ENCODE results near the gene WIZ.

The WIZ gene

DNA sequence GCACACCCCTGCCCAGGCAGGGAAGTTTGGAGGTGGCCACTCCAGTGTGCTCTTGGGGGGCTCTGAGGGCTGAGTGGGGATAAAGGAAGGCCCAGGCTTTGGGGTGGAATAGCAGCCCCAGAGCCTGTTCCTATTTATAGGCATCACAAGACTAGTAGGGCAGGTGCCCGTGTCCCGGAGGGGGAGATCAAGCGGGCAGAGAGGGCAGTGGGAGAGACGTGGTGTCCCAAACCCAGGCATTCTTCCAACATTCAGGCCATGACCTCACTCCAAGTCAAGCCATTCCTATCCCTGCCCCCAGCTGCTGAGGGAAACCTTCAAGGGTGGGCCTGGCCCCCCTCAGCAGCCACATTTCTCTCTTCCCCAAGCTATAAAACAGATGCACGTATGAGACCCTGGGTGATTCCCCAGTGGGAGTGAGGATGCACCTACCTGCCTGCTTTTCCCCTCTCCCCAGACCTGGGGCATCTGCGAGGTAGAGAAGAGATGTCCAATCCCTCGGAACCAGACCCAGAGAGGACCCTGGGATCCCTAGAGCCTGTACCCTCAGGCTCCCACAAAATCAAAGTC is 3.9 kb downstream of the WIZ start:
- H3K9me3 ChIP-seq = no peaks in the 10 kb centered on the region
- H3K27me3 ChIP-seq = no peaks in the 10 kb centered on the region
- H3K4me3 ChIP-seq (ENCODE audit: low read depth, low read length) = no peak overlapping the region
- TF ChIP-seq, protein P1, sequence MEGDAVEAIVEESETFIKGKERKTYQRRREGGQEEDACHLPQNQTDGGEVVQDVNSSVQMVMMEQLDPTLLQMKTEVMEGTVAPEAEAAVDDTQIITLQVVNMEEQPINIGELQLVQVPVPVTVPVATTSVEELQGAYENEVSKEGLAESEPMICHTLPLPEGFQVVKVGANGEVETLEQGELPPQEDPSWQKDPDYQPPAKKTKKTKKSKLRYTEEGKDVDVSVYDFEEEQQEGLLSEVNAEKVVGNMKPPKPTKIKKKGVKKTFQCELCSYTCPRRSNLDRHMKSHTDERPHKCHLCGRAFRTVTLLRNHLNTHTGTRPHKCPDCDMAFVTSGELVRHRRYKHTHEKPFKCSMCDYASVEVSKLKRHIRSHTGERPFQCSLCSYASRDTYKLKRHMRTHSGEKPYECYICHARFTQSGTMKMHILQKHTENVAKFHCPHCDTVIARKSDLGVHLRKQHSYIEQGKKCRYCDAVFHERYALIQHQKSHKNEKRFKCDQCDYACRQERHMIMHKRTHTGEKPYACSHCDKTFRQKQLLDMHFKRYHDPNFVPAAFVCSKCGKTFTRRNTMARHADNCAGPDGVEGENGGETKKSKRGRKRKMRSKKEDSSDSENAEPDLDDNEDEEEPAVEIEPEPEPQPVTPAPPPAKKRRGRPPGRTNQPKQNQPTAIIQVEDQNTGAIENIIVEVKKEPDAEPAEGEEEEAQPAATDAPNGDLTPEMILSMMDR (IDR thresholded peaks at IDR 0.05; ENCODE audit: low read depth, low read length) = no peak
- H3K4me1 ChIP-seq = peaks cover 4% of the 10 kb centered on the region
- no peaks in the 10 kb centered on the region for H3K36me3 ChIP-seq
- DNase-seq = no peak

DNA sequence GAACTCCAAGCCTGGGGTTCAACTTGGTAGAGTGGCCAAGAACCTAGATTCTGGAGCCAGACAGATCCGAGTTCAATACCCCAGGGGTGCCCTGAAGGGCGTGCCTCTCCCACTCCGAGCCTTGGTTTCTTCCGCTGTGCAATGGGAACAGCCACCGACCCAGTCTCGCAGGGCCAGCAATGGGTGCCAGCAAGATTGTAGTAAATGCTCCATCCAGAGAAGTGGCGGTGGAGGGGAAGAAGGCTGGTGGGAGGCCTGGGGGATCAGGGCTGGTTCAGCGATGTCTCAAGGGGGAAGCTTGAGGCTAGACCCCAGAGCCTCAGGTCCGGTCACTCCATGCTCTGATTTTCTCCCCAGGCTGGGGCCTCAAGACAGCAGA is 4.5 kb downstream of the WIZ start:
- Histone ChIP-seq H3K4me1 (peaks cover 4% of the 10 kb centered on the region), H3K9me3 (no peaks in the 10 kb centered on the region), H3K27me3 (no peaks in the 10 kb centered on the region), H3K4me3 (ENCODE audit: low read depth, low read length) (no peak overlapping the region), H3K36me3 (no peaks in the 10 kb centered on the region)
- TF ChIP-seq, protein P1 (IDR thresholded peaks at IDR 0.05; ENCODE audit: low read depth, low read length) = no peak
- no peak for DNase-seq

DNA sequence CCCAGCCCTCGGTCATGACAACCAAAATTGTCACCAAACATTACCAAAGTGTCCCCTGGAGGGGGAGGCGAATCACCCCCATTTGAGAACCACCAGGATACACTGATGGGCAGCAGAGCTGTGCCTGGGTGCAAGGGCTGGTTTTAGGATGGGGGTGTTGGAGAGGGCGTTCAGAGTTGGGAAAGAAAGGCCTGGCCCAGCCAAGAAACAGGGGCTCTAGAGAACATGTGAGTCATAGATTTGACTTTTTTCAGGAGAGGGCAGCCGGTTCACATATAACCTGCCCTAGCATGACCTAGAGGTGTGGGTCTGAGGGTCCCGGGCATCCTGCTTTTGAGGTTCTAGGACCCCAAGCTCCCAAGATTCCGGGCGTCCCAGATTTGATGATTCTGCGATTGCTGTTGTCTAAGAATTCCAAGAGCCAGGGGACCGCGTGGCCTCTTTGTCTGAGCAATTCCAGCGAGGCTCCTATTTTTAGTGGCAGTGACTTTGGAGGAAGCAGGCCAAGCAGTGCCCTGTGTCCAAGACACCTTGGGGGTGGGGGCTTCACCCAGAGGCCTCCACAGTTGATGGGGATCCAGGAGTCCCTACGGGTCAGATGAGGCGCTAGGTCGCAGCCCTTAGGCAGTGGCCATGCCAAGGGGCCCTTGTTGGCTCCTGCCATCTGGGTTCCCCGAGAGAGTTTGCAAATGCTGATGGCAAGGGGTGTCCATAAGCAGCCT is 5.1 kb downstream of the WIZ start:
- H3K27me3 ChIP-seq = no peaks in the 10 kb centered on the region
- H3K9me3 ChIP-seq = no peaks in the 10 kb centered on the region
- no peaks in the 10 kb centered on the region for H3K36me3 ChIP-seq
- no peak overlapping the region for H3K4me3 ChIP-seq (ENCODE audit: low read depth, low read length)
- TF ChIP-seq, protein P1 (IDR thresholded peaks at IDR 0.05; ENCODE audit: low read depth, low read length) = no peak
- no peak for DNase-seq
- H3K4me1 ChIP-seq = peaks cover 4% of the 10 kb centered on the region

DNA sequence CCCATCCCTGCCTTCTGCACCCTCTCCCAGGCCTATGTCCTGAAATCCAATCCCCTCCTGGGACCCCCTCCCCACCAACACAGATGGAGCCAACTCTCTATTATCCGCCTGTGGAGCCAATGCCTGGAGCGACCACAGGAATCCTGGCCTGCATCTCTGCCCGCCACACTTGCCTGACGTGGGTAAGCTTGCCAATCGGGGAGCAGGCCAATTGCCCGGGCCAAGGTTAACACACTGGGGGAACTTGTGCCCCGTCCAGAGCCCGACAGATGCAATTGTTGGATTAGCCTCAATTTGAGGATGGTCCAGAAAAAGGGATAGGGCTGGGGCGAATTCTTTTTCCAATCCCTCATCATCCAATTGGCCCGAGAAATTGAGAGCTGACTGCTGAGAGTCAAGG is 5.9 kb downstream of the WIZ start:
- no peak for DNase-seq
- peaks cover under 1% of the 10 kb centered on the region; the same call in 1 of the 2 replicates for H3K4me1 ChIP-seq
- no peak overlapping the region for H3K4me3 ChIP-seq (ENCODE audit: low read depth, low read length)
- no peaks in the 10 kb centered on the region for H3K9me3 ChIP-seq
- TF ChIP-seq, protein P1 (IDR thresholded peaks at IDR 0.05; ENCODE audit: low read depth, low read length) = no peak
- H3K27me3 ChIP-seq = no peaks in the 10 kb centered on the region
- no peaks in the 10 kb centered on the region for H3K36me3 ChIP-seq

DNA sequence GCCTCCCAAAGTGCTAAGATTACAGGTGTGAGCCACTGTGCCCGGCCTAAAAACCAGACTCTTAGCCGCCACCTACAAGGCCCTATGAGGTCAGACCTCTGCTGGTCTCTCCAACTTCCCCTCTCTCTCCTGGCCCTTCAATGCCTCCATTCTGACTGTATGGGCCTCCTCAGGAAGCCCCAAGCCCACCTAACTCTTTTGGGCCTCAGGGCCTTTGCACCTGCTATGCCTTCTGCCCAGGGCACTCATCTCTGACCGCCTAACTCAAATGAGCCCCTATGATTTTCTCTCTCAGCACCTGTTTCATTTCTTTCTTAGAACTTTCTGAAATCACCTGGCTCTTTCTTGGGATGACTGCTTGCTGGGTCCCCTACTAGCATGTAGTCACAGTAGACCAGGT is 6.4 kb downstream of the WIZ start:
- Histone ChIP-seq H3K4me3 (ENCODE audit: low read depth, low read length) (no peak overlapping the region), H3K36me3 (no peaks in the 10 kb centered on the region), H3K27me3 (no peaks in the 10 kb centered on the region), H3K9me3 (no peaks in the 10 kb centered on the region), H3K4me1 (no peaks in the 10 kb centered on the region)
- TF ChIP-seq, protein P1 (IDR thresholded peaks at IDR 0.05; ENCODE audit: low read depth, low read length) = no peak
- no peak for DNase-seq

Data from BE2C (cell line).